ENCODE data around the gene MACC1.

MACC1 gene, protein sequence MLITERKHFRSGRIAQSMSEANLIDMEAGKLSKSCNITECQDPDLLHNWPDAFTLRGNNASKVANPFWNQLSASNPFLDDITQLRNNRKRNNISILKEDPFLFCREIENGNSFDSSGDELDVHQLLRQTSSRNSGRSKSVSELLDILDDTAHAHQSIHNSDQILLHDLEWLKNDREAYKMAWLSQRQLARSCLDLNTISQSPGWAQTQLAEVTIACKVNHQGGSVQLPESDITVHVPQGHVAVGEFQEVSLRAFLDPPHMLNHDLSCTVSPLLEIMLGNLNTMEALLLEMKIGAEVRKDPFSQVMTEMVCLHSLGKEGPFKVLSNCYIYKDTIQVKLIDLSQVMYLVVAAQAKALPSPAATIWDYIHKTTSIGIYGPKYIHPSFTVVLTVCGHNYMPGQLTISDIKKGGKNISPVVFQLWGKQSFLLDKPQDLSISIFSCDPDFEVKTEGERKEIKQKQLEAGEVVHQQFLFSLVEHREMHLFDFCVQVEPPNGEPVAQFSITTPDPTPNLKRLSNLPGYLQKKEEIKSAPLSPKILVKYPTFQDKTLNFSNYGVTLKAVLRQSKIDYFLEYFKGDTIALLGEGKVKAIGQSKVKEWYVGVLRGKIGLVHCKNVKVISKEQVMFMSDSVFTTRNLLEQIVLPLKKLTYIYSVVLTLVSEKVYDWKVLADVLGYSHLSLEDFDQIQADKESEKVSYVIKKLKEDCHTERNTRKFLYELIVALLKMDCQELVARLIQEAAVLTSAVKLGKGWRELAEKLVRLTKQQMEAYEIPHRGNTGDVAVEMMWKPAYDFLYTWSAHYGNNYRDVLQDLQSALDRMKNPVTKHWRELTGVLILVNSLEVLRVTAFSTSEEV

DNA sequence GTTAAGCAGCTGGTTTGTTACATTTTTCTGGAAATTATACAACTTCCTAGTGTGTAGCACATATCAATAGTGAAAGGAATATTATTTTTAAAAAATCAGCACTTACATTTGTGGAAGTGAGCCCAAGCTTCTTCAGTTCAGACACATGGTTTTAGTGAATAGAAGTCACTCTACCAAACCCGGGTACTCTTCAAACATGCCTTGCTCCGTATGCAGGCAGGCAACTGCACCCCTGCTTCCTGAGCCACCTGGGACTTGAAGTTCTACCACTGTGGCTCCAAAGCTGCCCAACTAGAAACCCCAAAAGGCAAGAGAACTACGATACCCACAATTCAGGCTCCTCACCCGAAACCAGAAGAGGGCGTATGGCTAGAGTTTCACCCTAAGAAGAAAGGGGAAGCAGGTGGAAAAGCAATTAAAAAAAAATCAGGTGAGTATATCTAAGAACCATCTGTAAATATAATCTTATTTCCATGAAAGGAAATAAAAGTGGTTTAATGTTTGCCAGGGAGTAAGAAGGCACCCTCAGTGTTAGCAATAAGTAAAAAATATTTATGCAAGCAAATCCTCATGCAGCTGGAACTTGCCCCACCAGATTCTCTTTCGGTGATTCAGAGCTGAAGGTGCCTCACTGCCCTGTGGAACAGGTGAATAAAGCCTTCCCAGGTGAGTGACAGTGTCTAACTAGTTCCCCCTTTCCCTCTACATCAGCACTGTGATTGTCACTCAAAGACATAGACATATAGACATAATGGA, at the start of gene MACC1:
Gene MACC1 (minus strand): TSS at position 192 of the 756 bp plus-strand sequence. CDS start 55,522 bp downstream, outside the sequence.
- no peak for DNase-seq

DNA sequence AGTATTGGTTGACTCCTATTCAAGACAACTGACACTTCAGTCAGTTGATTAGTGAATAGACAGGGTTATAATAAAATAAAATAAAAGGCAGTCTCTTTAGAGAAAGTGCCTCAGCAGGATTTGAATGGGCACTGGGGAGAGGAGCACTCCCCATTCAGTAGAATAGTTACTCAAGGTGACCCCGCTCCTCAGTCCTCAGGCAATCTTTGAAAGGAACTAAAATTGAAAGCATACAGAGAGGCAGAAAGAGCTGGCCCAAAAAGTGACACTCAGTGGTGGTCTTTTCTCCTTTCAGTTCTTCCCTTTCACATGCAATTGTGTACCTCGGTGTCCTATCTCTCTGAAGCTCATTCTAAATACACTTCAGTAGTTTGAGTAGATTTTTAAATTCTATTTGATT, 47.4 kb upstream of the MACC1 start:
- no peak for DNase-seq

GRCh38 chr7:20260223-20260622, 43.0 kb upstream of the MACC1 start:
- no peak for DNase-seq

GRCh38 chr7:20257212-20257611, 40.0 kb upstream of the MACC1 start:
- DNase-seq = no peak

- no peak for DNase-seq
Measured at GRCh38 chr7:20249920-20250319, 32.7 kb upstream of the MACC1 start.

- DNase-seq = no peak
Measured at GRCh38 chr7:20249376-20249775, 32.2 kb upstream of the MACC1 start.

- no peak for DNase-seq
Measured at GRCh38 chr7:20246236-20246635, 29.1 kb upstream of the MACC1 start.

GRCh38 chr7:20244334-20245120, 27.3 kb upstream of the MACC1 start:
- DNase-seq = no peak

DNA sequence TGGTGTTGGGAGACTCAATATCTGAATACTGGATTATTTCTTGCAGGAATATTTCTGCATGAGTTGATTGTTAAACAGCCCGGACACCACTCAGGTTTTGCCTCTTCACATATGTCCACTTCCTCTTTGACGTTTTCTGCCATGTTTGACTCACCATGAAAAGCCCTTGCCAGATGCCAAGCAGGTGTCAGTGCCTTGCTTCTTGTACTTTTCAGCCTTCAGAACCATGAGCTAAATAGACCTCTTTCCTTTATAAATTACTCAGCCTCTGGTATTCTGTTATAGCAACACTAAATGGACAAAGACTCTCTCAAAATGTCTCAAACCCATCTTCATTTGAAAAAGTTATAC, 24.7 kb upstream of the MACC1 start:
- no peak for DNase-seq

GRCh38 chr7:20241194-20241910, 24.2 kb upstream of the MACC1 start:
- no peak for DNase-seq

GRCh38 chr7:20240080-20240926, 23.1 kb upstream of the MACC1 start:
- no peak for DNase-seq

GRCh38 chr7:20238754-20239324, 21.7 kb upstream of the MACC1 start:
- no peak for DNase-seq

GRCh38 chr7:20238194-20238753, 21.1 kb upstream of the MACC1 start:
- no peak for DNase-seq

- no peak for DNase-seq
Measured at GRCh38 chr7:20237464-20238193, 20.4 kb upstream of the MACC1 start.

DNA sequence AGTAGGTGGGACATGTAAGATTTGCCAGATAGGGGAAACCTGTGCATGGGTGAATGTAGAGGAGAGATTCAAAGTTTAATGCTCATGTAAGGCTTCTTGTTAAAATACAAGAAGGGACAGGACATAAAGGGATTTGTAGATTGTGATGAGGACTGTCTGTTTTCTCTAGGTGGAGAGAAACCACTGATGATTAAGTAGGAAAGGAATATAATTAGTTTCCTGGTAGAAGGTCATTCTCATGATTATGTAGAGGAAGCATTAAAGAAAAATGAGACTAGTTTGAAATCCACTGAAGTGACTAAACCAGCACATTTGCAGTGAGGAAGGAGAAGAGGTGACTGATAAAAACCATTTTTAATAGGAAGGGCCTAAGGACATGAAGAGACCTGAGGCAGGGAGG, 19.6 kb upstream of the MACC1 start:
- no peak for DNase-seq

GRCh38 chr7:20236043-20236442, 18.9 kb upstream of the MACC1 start:
- DNase-seq = no peak

DNA sequence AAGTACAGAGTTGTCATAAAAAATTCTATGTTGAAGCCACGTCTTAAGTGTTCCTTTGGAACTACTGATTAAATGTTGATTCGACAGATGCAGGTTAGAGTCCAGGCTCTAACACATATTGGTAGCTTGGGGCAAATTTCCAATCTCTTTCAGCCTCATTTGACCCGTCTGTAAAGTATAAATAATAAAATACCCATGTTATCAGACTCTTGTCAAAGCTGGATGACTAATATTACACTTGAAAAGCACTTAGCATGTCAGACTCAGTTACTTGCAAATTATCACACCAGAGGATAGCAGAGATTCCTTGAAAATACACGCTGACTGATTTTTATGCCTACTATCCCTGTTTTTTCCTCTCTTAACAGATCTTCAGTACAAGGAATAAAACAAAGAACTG, 18.1 kb upstream of the MACC1 start:
- DNase-seq = no peak

DNA sequence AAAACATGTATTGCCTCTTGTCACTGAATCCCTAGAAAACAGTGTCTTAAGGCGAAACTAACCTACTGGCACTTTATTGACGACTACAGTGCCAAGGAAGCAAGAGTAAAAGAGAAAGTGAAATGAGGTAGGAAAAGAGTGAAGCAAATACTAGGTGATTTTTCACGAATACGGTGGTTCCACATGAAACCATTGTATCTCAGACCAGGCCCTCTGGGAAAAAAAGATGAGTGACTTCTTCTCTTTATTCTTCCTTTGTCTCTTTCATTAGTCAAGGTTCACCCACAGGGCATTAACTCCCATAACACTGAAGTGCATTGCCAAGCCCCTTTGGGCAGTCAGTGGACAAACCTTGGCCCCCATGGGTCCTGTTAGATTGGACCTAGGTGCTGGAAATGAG, 16.2 kb upstream of the MACC1 start:
- no peak for DNase-seq

- DNase-seq = no peak
Measured at GRCh38 chr7:20232848-20233247, 15.7 kb upstream of the MACC1 start.
